ENCODE data around the gene IL20RB.

IL20RB gene

GRCh38 chr3:136957751-136958288 lies at the start of gene IL20RB:
Gene IL20RB, plus strand, starts transcription at chr3:136957983. Its CDS starts 131 bp downstream, at chr3:136958114.
- DNase-seq (ENCODE audit: low read depth in 3 of 3): no peak

- DNase-seq (ENCODE audit: low read depth in 3 of 3): no peak
Measured at GRCh38 chr3:136908297-136908696, 49.5 kb upstream of the IL20RB start.

GRCh38 chr3:136909187-136909586 lies 48.6 kb upstream of the IL20RB start:
- no peak for DNase-seq (ENCODE audit: low read depth in 3 of 3)

- DNase-seq (ENCODE audit: low read depth in 3 of 3): no peak
Measured at GRCh38 chr3:136910697-136911096, 47.1 kb upstream of the IL20RB start.

- DNase-seq (ENCODE audit: low read depth in 3 of 3): no peak
Measured at GRCh38 chr3:136913168-136913567, 44.6 kb upstream of the IL20RB start.

GRCh38 chr3:136914739-136915138 lies 43.0 kb upstream of the IL20RB start:
- no peak for DNase-seq (ENCODE audit: low read depth in 3 of 3)

GRCh38 chr3:136916223-136916622 lies 41.6 kb upstream of the IL20RB start:
- DNase-seq (ENCODE audit: low read depth in 3 of 3): no peak

- DNase-seq (ENCODE audit: low read depth in 3 of 3): no peak
Measured at GRCh38 chr3:136919799-136920580, 37.8 kb upstream of the IL20RB start.

GRCh38 chr3:136920904-136921611 lies 36.7 kb upstream of the IL20RB start:
- DNase-seq (ENCODE audit: low read depth in 3 of 3): no peak

GRCh38 chr3:136925425-136926190 lies 32.2 kb upstream of the IL20RB start:
- DNase-seq (ENCODE audit: low read depth in 3 of 3): no peak

- no peak for DNase-seq (ENCODE audit: low read depth in 3 of 3)
Measured at GRCh38 chr3:136928240-136928639, 29.5 kb upstream of the IL20RB start.

GRCh38 chr3:136929977-136930670 lies 27.7 kb upstream of the IL20RB start:
- no peak for DNase-seq (ENCODE audit: low read depth in 3 of 3)

GRCh38 chr3:136931606-136932005 lies 26.2 kb upstream of the IL20RB start:
- DNase-seq (ENCODE audit: low read depth in 3 of 3): no peak

GRCh38 chr3:136932523-136932922 lies 25.3 kb upstream of the IL20RB start:
- no peak for DNase-seq (ENCODE audit: low read depth in 3 of 3)

GRCh38 chr3:136932978-136933772 lies 24.6 kb upstream of the IL20RB start:
- no peak for DNase-seq (ENCODE audit: low read depth in 3 of 3)

- no peak for DNase-seq (ENCODE audit: low read depth in 3 of 3)
Measured at GRCh38 chr3:136937175-136937574, 20.6 kb upstream of the IL20RB start.

GRCh38 chr3:136937851-136938250 lies 19.9 kb upstream of the IL20RB start:
- DNase-seq (ENCODE audit: low read depth in 3 of 3): no peak

- no peak for DNase-seq (ENCODE audit: low read depth in 3 of 3)
Measured at GRCh38 chr3:136938334-136938733, 19.4 kb upstream of the IL20RB start.

GRCh38 chr3:136939489-136939888 lies 18.3 kb upstream of the IL20RB start:
- DNase-seq (ENCODE audit: low read depth in 3 of 3): no peak

- no peak for DNase-seq (ENCODE audit: low read depth in 3 of 3)
Measured at GRCh38 chr3:136942803-136943202, 15.0 kb upstream of the IL20RB start.

- no peak for DNase-seq (ENCODE audit: low read depth in 3 of 3)
Measured at GRCh38 chr3:136943436-136943835, 14.3 kb upstream of the IL20RB start.

Data from stimulated activated CD4-positive, alpha-beta T cell treated with anti-CD3 and anti-CD28 coated beads, TNF-alpha, amount 100 ng/mL, for 4 hours (primary cell).